ENCODE results near the gene IGSF1. TPM values are rescaled to one million over a fixed set of nuclear protein-coding genes. Genes with fewer than 3 reads are reported as not detected.
A peak's percentile ranks its signal among the peaks of the same experiment; 100 is the strongest.

Gene IGSF1
- total and polyA plus RNA-seq, 2 of the 13 experiments (the other 11 are each of a cell fraction or from before 2014, with no cell fraction given) = 58.7 to 108 TPM

- TF ChIP-seq ARID2 (CRISPR knock-in tag; IDR thresholded peaks at IDR 0.05; ENCODE audit: borderline replicate concordance) = no peak
- TF ChIP-seq FLYWCH1 (CRISPR knock-in tag; IDR thresholded peaks at IDR 0.05) = no peak
- TF ChIP-seq CCAR2 (optimal IDR thresholded peaks at IDR 0.05; ENCODE audit: low read depth, low read length) = no peak
- no peak for TF ChIP-seq ZSCAN5A (CRISPR knock-in tag; IDR thresholded peaks at IDR 0.05; ENCODE audit: borderline replicate concordance)
- TF ChIP-seq ZNF691 (CRISPR knock-in tag; IDR thresholded peaks at IDR 0.05; ENCODE audit: borderline replicate concordance, low read depth) = no peak
- no peak for TF ChIP-seq ZNF629 (CRISPR knock-in tag; conservative IDR thresholded peaks at IDR 0.05)
- TF ChIP-seq TFE3 (CRISPR knock-in tag; IDR thresholded peaks at IDR 0.05) = peak; percentile 68
- TF ChIP-seq PCBP2 (optimal IDR thresholded peaks at IDR 0.05; ENCODE audit: low read depth, low read length, poor library complexity, severe bottlenecking) = no peak
Observed at GRCh38 chrX:131262738-131263679, 26.1 kb downstream of the IGSF1 start (continued).

All from HepG2 (cell line).